CD4-positive, CD25-positive, alpha-beta regulatory T cell (primary cell): ENCODE results near the gene POLN. TPM values are rescaled to one million over a fixed set of nuclear protein-coding genes. Genes with fewer than 3 reads are reported as not detected.

Experiments
- ATAC-seq, 2 donors: fragments of 150-1000 bp; cut with Tn5 transposase; one replicate each; pipeline ENCODE4 v1.10.0; 2021; ENCODE audit warnings: low read depth in 2 of 2, moderate number of reproducible peaks in 2 of 2, moderate library complexity in 1 of 2
- DNase-seq, 3 donors: peaks; one replicate each; pipeline versions ENCODE4 v3.0.0 to v3.0.0-alpha.2; 2012 to 2022; ENCODE audit warnings: mixed read lengths in 1 of 3
- H3K27ac ChIP-seq: one replicate; pipeline ENCODE4 v1.7.0; 2013; ENCODE audit warnings: mild to moderate bottlenecking, low read length; ENCODE audit not compliant: insufficient read depth, poor library complexity, severe bottlenecking
- H3K27me3 ChIP-seq: one replicate; pipeline ENCODE4 v1.7.0; 2013; ENCODE audit warnings: low read length; ENCODE audit not compliant: control insufficient read depth, insufficient read depth
- H3K36me3 ChIP-seq: one replicate; pipeline ENCODE4 v1.7.0; 2013; ENCODE audit warnings: mild to moderate bottlenecking, low read length, moderate library complexity; ENCODE audit not compliant: control insufficient read depth, insufficient read depth
- H3K4me1 ChIP-seq: 2 replicates; pipeline ENCODE4 v1.7.0; 2013; ENCODE audit warnings: mild to moderate bottlenecking, low read length; ENCODE audit not compliant: insufficient read depth, control insufficient read depth, poor library complexity, severe bottlenecking
- H3K4me3 ChIP-seq: one replicate; pipeline ENCODE4 v1.7.0; 2013; ENCODE audit warnings: low read depth, mild to moderate bottlenecking, low read length, moderate library complexity
- H3K9me3 ChIP-seq, 2 experiments: 1 replicate in 1 of 2; 2 replicates in 1 of 2; pipeline ENCODE4 v1.7.0; 2013; ENCODE audit warnings: low read length in 2 of 2, mild to moderate bottlenecking in 1 of 2, moderate library complexity in 1 of 2; ENCODE audit not compliant: control insufficient read depth in 2 of 2
- H3K27ac Mint-ChIP-seq, 3 donors: one replicate each; pipeline ENCODE4 v1.8.0; 2020 to 2022; ENCODE audit warnings: mild to moderate bottlenecking in 3 of 3, mixed read lengths in 3 of 3, moderate library complexity in 2 of 3
- H3K27me3 Mint-ChIP-seq: one replicate; pipeline ENCODE4 v1.8.0; 2022; ENCODE audit warnings: mild to moderate bottlenecking, mixed read lengths
- H3K36me3 Mint-ChIP-seq: one replicate; pipeline ENCODE4 v1.8.0; 2020; ENCODE audit warnings: mixed read lengths
- H3K4me1 Mint-ChIP-seq, 4 donors: one replicate each; pipeline ENCODE4 v1.8.0; 2020 to 2022; ENCODE audit warnings: mixed read lengths in 4 of 4, mild to moderate bottlenecking in 1 of 4
- H3K4me3 Mint-ChIP-seq, 4 donors: one replicate each; pipeline ENCODE4 v1.8.0; 2020 to 2022; ENCODE audit warnings: mild to moderate bottlenecking in 4 of 4, mixed read lengths in 4 of 4, moderate library complexity in 3 of 4
- H3K9me3 Mint-ChIP-seq, 7 donors: one replicate each; pipeline ENCODE4 v1.8.0; 2020 to 2022; ENCODE audit warnings: mixed read lengths in 7 of 7, mild to moderate bottlenecking in 3 of 7, moderate library complexity in 2 of 7
- polyA plus RNA-seq, 4 donors: library from polyadenylated mRNA; unstranded; fragments of 300-500 nt; fragmentation: Illumina TruSeq; gene quantifications; one replicate each; pipeline ENCODE4 v1.2.3, GENCODE V29; 2021
- total RNA-seq: library from RNA; stranded (reverse); gene quantifications from one replicate; pipeline ENCODE4 v1.2.3, GENCODE V29; 2022

The POLN gene
- total and polyA plus RNA-seq, 5 donors from 2014 or later, result 0.46 to 4.9 (median 0.94) TPM

- Mint-ChIP-seq H3K4me1 (no peaks in the 10 kb centered on the region), H3K36me3 (no peaks in the 10 kb centered on the region), H3K9me3 (no peaks in the 10 kb centered on the region), H3K4me3 (no peak overlapping the region), H3K27me3 (no peaks in the 10 kb centered on the region), H3K27ac (no peak overlapping the region)
- Histone ChIP-seq H3K4me3 (no peak overlapping the region), H3K27me3 (no peaks in the 10 kb centered on the region), H3K27ac (no peak overlapping the region), H3K4me1 (no peaks in the 10 kb centered on the region), H3K36me3 (no peaks in the 10 kb centered on the region), H3K9me3 (no peaks in the 10 kb centered on the region)
- DNase-seq, result no peak
- no peak for ATAC-seq
Observed at GRCh38 chr4:2074588-2074987, 167.3 kb downstream of the POLN start.

GRCh38 chr4:2073808-2074481 lies 168.0 kb downstream of the POLN start:
- Mint-ChIP-seq H3K36me3 (no peaks in the 10 kb centered on the region), H3K4me3 (no peak overlapping the region), H3K27me3 (no peaks in the 10 kb centered on the region), H3K27ac (no peak overlapping the region), H3K4me1 (no peaks in the 10 kb centered on the region), H3K9me3 (no peaks in the 10 kb centered on the region)
- H3K9me3 ChIP-seq, result no peaks in the 10 kb centered on the region
- no peak for ATAC-seq
- H3K4me3 ChIP-seq, result no peak overlapping the region
- no peak for DNase-seq
- H3K27me3 ChIP-seq, result no peaks in the 10 kb centered on the region
- no peak overlapping the region for H3K27ac ChIP-seq
- H3K36me3 ChIP-seq, result no peaks in the 10 kb centered on the region
- H3K4me1 ChIP-seq, result no peaks in the 10 kb centered on the region

- no peak overlapping the region for H3K4me3 Mint-ChIP-seq
- H3K9me3 Mint-ChIP-seq, result no peaks in the 10 kb centered on the region
- DNase-seq, result no peak
- no peaks in the 10 kb centered on the region for H3K27me3 ChIP-seq
- ATAC-seq, result no peak
- H3K27ac ChIP-seq, result no peak overlapping the region
- no peaks in the 10 kb centered on the region for H3K27me3 Mint-ChIP-seq
- no peaks in the 10 kb centered on the region for H3K36me3 Mint-ChIP-seq
- no peaks in the 10 kb centered on the region for H3K4me1 Mint-ChIP-seq
- H3K4me3 ChIP-seq, result no peak overlapping the region
- H3K4me1 ChIP-seq, result no peaks in the 10 kb centered on the region
- H3K9me3 ChIP-seq, result no peaks in the 10 kb centered on the region
- no peak overlapping the region for H3K27ac Mint-ChIP-seq
- H3K36me3 ChIP-seq, result no peaks in the 10 kb centered on the region
Observed at GRCh38 chr4:2072971-2073807, 168.7 kb downstream of the POLN start.

- no peak overlapping the region for H3K27ac ChIP-seq
- no peak overlapping the region for H3K27ac Mint-ChIP-seq
- no peak overlapping the region for H3K4me3 ChIP-seq
- no peaks in the 10 kb centered on the region for H3K36me3 Mint-ChIP-seq
- no peak for DNase-seq
- no peaks in the 10 kb centered on the region for H3K9me3 Mint-ChIP-seq
- ATAC-seq, result no peak
- no peaks in the 10 kb centered on the region for H3K4me1 Mint-ChIP-seq
- no peaks in the 10 kb centered on the region for H3K27me3 ChIP-seq
- no peaks in the 10 kb centered on the region for H3K9me3 ChIP-seq
- no peaks in the 10 kb centered on the region for H3K27me3 Mint-ChIP-seq
- no peaks in the 10 kb centered on the region for H3K4me1 ChIP-seq
- H3K4me3 Mint-ChIP-seq, result no peak overlapping the region
- H3K36me3 ChIP-seq, result no peaks in the 10 kb centered on the region
Observed at GRCh38 chr4:2071912-2072867, 169.7 kb downstream of the POLN start.

- H3K9me3 ChIP-seq, result no peaks in the 10 kb centered on the region
- no peak for DNase-seq
- Mint-ChIP-seq H3K4me3 (no peak overlapping the region), H3K9me3 (no peaks in the 10 kb centered on the region), H3K36me3 (no peaks in the 10 kb centered on the region), H3K27ac (no peak overlapping the region), H3K27me3 (no peaks in the 10 kb centered on the region), H3K4me1 (no peaks in the 10 kb centered on the region)
- no peaks in the 10 kb centered on the region for H3K36me3 ChIP-seq
- H3K27me3 ChIP-seq, result no peaks in the 10 kb centered on the region
- H3K4me1 ChIP-seq, result no peaks in the 10 kb centered on the region
- H3K27ac ChIP-seq, result no peak overlapping the region
- no peak overlapping the region for H3K4me3 ChIP-seq
- no peak for ATAC-seq
Observed at GRCh38 chr4:2071252-2071911, 170.5 kb downstream of the POLN start.

- Mint-ChIP-seq H3K27ac (no peak overlapping the region), H3K9me3 (no peaks in the 10 kb centered on the region), H3K36me3 (no peaks in the 10 kb centered on the region), H3K4me3 (no peak overlapping the region), H3K4me1 (no peaks in the 10 kb centered on the region), H3K27me3 (no peaks in the 10 kb centered on the region)
- H3K4me1 ChIP-seq, result no peaks in the 10 kb centered on the region
- no peaks in the 10 kb centered on the region for H3K27me3 ChIP-seq
- DNase-seq, result no peak
- no peak overlapping the region for H3K27ac ChIP-seq
- ATAC-seq, result no peak
- no peaks in the 10 kb centered on the region for H3K9me3 ChIP-seq
- no peaks in the 10 kb centered on the region for H3K36me3 ChIP-seq
- H3K4me3 ChIP-seq, result no peak overlapping the region
Observed at GRCh38 chr4:2070421-2071251, 171.3 kb downstream of the POLN start.

GRCh38 chr4:2069986-2070385 lies 171.9 kb downstream of the POLN start:
- ATAC-seq (no peak), DNase-seq (no peak)
- no peak overlapping the region for H3K4me3 ChIP-seq
- H3K36me3 ChIP-seq, result no peaks in the 10 kb centered on the region
- H3K27ac ChIP-seq, result no peak overlapping the region
- no peaks in the 10 kb centered on the region for H3K9me3 Mint-ChIP-seq
- no peak overlapping the region for H3K27ac Mint-ChIP-seq
- H3K27me3 Mint-ChIP-seq, result no peaks in the 10 kb centered on the region
- H3K4me1 ChIP-seq, result no peaks in the 10 kb centered on the region
- H3K9me3 ChIP-seq, result no peaks in the 10 kb centered on the region
- H3K27me3 ChIP-seq, result no peaks in the 10 kb centered on the region
- H3K4me3 Mint-ChIP-seq, result no peak overlapping the region
- no peaks in the 10 kb centered on the region for H3K4me1 Mint-ChIP-seq
- H3K36me3 Mint-ChIP-seq, result no peaks in the 10 kb centered on the region
